GM19467 (cell line): ENCODE data around the gene RHOA.
"Not testable (repeated sequence)": the region's sequence is repeated elsewhere in the genome, so short reads cannot be mapped to it uniquely, and the experiment has no call there.

ENCODE experiments used
- ATAC-seq: cut with Tn5 transposase; IDR thresholded peaks from one replicate; pipeline ENCODE4 v1.9.1; 2021; ENCODE audit warnings: mild to moderate bottlenecking, moderate library complexity; ENCODE audit not compliant: unreplicated experiment

Gene RHOA

GRCh38 chr3:49371946-49372345 lies 39.8 kb downstream of the RHOA start:
- no peak for ATAC-seq

- no peak for ATAC-seq
Measured at GRCh38 chr3:49370585-49371290, 41.0 kb downstream of the RHOA start.

- ATAC-seq = no peak
Measured at GRCh38 chr3:49362561-49362960, 49.2 kb downstream of the RHOA start.

- no peak for ATAC-seq
Measured at GRCh38 chr3:49359623-49360022, 52.2 kb downstream of the RHOA start.

- no peak for ATAC-seq
Measured at GRCh38 chr3:49358884-49359225, 52.9 kb downstream of the RHOA start.

- peak; percentile 75 for ATAC-seq
Measured at GRCh38 chr3:49358217-49358883, 53.4 kb downstream of the RHOA start, which contains the start of gene GPX1. Gene GPX1 (minus strand): TSS chr3:49358353. CDS start chr3:49358278, 75 bp downstream.

- not testable (repeated sequence) for ATAC-seq
Measured at GRCh38 chr3:49357443-49358216, 54.1 kb downstream of the RHOA start.

GRCh38 chr3:49357095-49357442 lies 54.7 kb downstream of the RHOA start:
- not testable (repeated sequence) for ATAC-seq

- no peak for ATAC-seq
Measured at GRCh38 chr3:49352890-49353421, 58.8 kb downstream of the RHOA start.

- no peak for ATAC-seq
Measured at GRCh38 chr3:49352281-49352680, 59.5 kb downstream of the RHOA start.

GRCh38 chr3:49351521-49352011 lies 60.2 kb downstream of the RHOA start:
- no peak for ATAC-seq

- no peak for ATAC-seq
Measured at GRCh38 chr3:49349348-49350114, 62.2 kb downstream of the RHOA start.

- not testable (repeated sequence) for ATAC-seq
Measured at GRCh38 chr3:49348361-49348760, 63.4 kb downstream of the RHOA start.

GRCh38 chr3:49346797-49347251 lies 65.0 kb downstream of the RHOA start:
- no peak for ATAC-seq

GRCh38 chr3:49343163-49343562 lies 68.6 kb downstream of the RHOA start:
- no peak for ATAC-seq

GRCh38 chr3:49341996-49342395 lies 69.8 kb downstream of the RHOA start:
- ATAC-seq = no peak

GRCh38 chr3:49339941-49340800 lies 71.6 kb downstream of the RHOA start, which contains the start of gene USP4:
Gene USP4 (minus strand): TSS chr3:49340053. CDS start chr3:49340024, 29 bp downstream.
- ATAC-seq = peak; percentile 79

GRCh38 chr3:49339581-49339940 lies 72.2 kb downstream of the RHOA start:
- peak; percentile 9 for ATAC-seq

GRCh38 chr3:49333916-49334633 lies 77.7 kb downstream of the RHOA start:
- ATAC-seq = no peak
